GM12891 (cell line): ENCODE results near the gene DDX56.

Experiments used
- PAX5 ChIP-seq: IDR thresholded peaks from 2 replicates; pipeline ENCODE4 v1.6.1; 2011; ENCODE audit warnings: low read length, moderate library complexity, mild to moderate bottlenecking; ENCODE audit not compliant: insufficient read depth, severe bottlenecking
- POLR2A ChIP-seq: IDR thresholded peaks from 2 replicates; pipeline ENCODE4 v1.6.1; 2011; ENCODE audit warnings: low read depth, low read length, control low read depth
- POLR2AphosphoS5 ChIP-seq: IDR thresholded peaks from 2 replicates; pipeline ENCODE4 v1.6.1; 2011; ENCODE audit warnings: low read depth, low read length, control low read depth
- POU2F2 ChIP-seq: IDR thresholded peaks from 2 replicates; pipeline ENCODE4 v1.6.1; 2011; ENCODE audit warnings: low read depth, mild to moderate bottlenecking, control low read depth, low read length, moderate library complexity
- SPI1 ChIP-seq: IDR thresholded peaks from 2 replicates; pipeline ENCODE4 v1.6.1; 2011; ENCODE audit warnings: low read depth, low read length, control low read depth
- TAF1 ChIP-seq: IDR thresholded peaks from 2 replicates; pipeline ENCODE4 v1.6.1; 2011; ENCODE audit warnings: low read depth, low read length, control low read depth

- TF ChIP-seq SPI1, result no peak
- no peak for TF ChIP-seq POLR2A
- TF ChIP-seq POLR2AphosphoS5, result no peak
- TF ChIP-seq PAX5, result no peak
- TF ChIP-seq TAF1, result no peak
- no peak for TF ChIP-seq POU2F2
These were observed 32.5 kb downstream of the DDX56 start, which contains the start of gene NPC1L1 for GRCh38 chr7:44541028-44541869.
